B cell (primary cell): ENCODE results near the gene IL6ST. TPM values are rescaled to one million over a fixed set of nuclear protein-coding genes. Genes with fewer than 3 reads are reported as not detected.

Experiments
- ATAC-seq: fragments of 200-7000 bp; cut with Tn5 transposase; one replicate; pipeline ENCODE4 v1.10.0; 2021; ENCODE audit warnings: low read depth, mild to moderate bottlenecking, moderate number of reproducible peaks, moderate library complexity
- CTCF ChIA-PET: fragments of 350-600 bp; sonication (Branson Sonifier 250); formaldehyde crosslinking; loops from one replicate; lab custom pipeline; 2021; ENCODE audit warnings: antibody characterized with exemption, inconsistent platforms; lab: Charles Lee
- POLR2A ChIA-PET: fragments of 350-600 bp; sonication (Branson Sonifier 250); formaldehyde crosslinking; loops from one replicate; lab custom pipeline; 2021; ENCODE audit warnings: antibody characterized with exemption; lab: Charles Lee
- DNase-seq: peaks from one replicate; pipeline ENCODE4 v3.0.0; 2013
- H2AFZ ChIP-seq: 2 replicates; pipeline ENCODE4 v1.6.1; 2012; ENCODE audit warnings: mild to moderate bottlenecking, low read depth, low read length; ENCODE audit not compliant: insufficient read depth, poor library complexity, severe bottlenecking
- H3K27ac ChIP-seq, 2 donors: 1 replicate in 1 of 2; 2 replicates in 1 of 2; pipeline ENCODE4 v1.5.1; 2012 to 2013; ENCODE audit warnings: low read length in 2 of 2, mild to moderate bottlenecking in 2 of 2, moderate library complexity in 1 of 2
- H3K27me3 ChIP-seq, 4 experiments: fragments of 200-600 bp in 1 of 4; sonication (generic) in 1 of 4; replicated peaks in 1 of 4; 1 replicate in 2 of 4; 2 replicates in 2 of 4; pipeline versions ENCODE4 v1.6.1 to v1.7.0; 2013 to 2016; ENCODE audit warnings: low read length in 3 of 4, mild to moderate bottlenecking in 2 of 4, mixed read lengths in 1 of 4, moderate library complexity in 1 of 4; ENCODE audit not compliant: insufficient read depth in 4 of 4, control insufficient read depth in 3 of 4; ENCODE audit errors: control extremely low read depth in 1 of 4
- H3K36me3 ChIP-seq, 2 experiments: replicated peaks in 1 of 2; 1 replicate in 1 of 2; 2 replicates in 1 of 2; pipeline versions ENCODE4 v1.6.1 to v1.7.1; 2013; ENCODE audit warnings: low read length in 1 of 2; ENCODE audit not compliant: insufficient read depth in 2 of 2, control insufficient read depth in 1 of 2; ENCODE audit errors: control extremely low read depth in 1 of 2, extremely low read depth in 1 of 2
- H3K4me1 ChIP-seq, 2 donors: fragments of 200-600 bp in 1 of 2; sonication (generic) in 1 of 2; 1 replicate in 1 of 2; 2 replicates in 1 of 2; pipeline versions ENCODE4 v1.5.1 to v1.6.1; 2013 to 2017; ENCODE audit warnings: low read length in 2 of 2; ENCODE audit not compliant: control insufficient read depth in 2 of 2, insufficient read depth in 2 of 2
- H3K4me2 ChIP-seq: replicated peaks from 2 replicates; pipeline ENCODE3; 2012; ENCODE audit warnings: mild to moderate bottlenecking, low read depth, low read length; ENCODE audit not compliant: poor library complexity, severe bottlenecking
- H3K4me3 ChIP-seq, 5 experiments: fragments of 200-600 bp in 1 of 5; sonication (generic) in 1 of 5; 1 replicate in 3 of 5; 2 replicates in 2 of 5; pipeline versions ENCODE4 v1.5.1 to v1.7.0; 2011 to 2016; ENCODE audit warnings: low read length in 4 of 5, mild to moderate bottlenecking in 4 of 5, low read depth in 2 of 5, control low read depth in 1 of 5, moderate library complexity in 1 of 5; ENCODE audit not compliant: insufficient read depth in 1 of 5; ENCODE audit errors: control extremely low read depth in 1 of 5, extremely low read depth in 1 of 5
- H3K79me2 ChIP-seq: fragments of 200-600 bp; sonication (generic); one replicate; pipeline ENCODE4 v1.6.0; 2016; ENCODE audit warnings: low read length; ENCODE audit not compliant: control insufficient read depth, insufficient read depth
- H3K9ac ChIP-seq: fragments of 200-600 bp; sonication (generic); 2 replicates; pipeline ENCODE4 v1.6.1; 2017; ENCODE audit warnings: mild to moderate bottlenecking, low read length, moderate library complexity
- H3K9me3 ChIP-seq, 3 donors: one replicate each; pipeline versions ENCODE4 v1.6.1 to v1.7.1; 2013; ENCODE audit warnings: low read length in 2 of 3; ENCODE audit not compliant: control insufficient read depth in 2 of 3, insufficient read depth in 1 of 3; ENCODE audit errors: control extremely low read depth in 1 of 3
- H4K20me1 ChIP-seq: 2 replicates; pipeline ENCODE4 v1.6.0; 2012; ENCODE audit warnings: mild to moderate bottlenecking, low read length; ENCODE audit not compliant: insufficient read depth, control insufficient read depth, poor library complexity, severe bottlenecking
- H3K27ac Mint-ChIP-seq: one replicate; pipeline ENCODE4 v1.8.0; 2021; ENCODE audit warnings: mixed read lengths
- H3K27me3 Mint-ChIP-seq: one replicate; pipeline ENCODE4 v1.8.0; 2021; ENCODE audit warnings: mixed read lengths
- H3K4me1 Mint-ChIP-seq: one replicate; pipeline ENCODE4 v1.8.0; 2021; ENCODE audit warnings: mixed read lengths
- H3K4me3 Mint-ChIP-seq: one replicate; pipeline ENCODE4 v1.8.0; 2021; ENCODE audit warnings: mixed read lengths
- H3K9me3 Mint-ChIP-seq: one replicate; pipeline ENCODE4 v1.8.0; 2022; ENCODE audit warnings: mixed read lengths; ENCODE audit not compliant: insufficient read depth
- CTCF ChIP-seq: fragments of 200-600 bp; IDR thresholded peaks from one replicate; pipeline ENCODE4 v1.8.0; 2022; ENCODE audit warnings: antibody characterized with exemption, mild to moderate bottlenecking
- EZH2 ChIP-seq: IDR thresholded peaks from 2 replicates; pipeline ENCODE4 v1.6.1; 2012; ENCODE audit warnings: borderline replicate concordance, low read depth, mild to moderate bottlenecking, moderate library complexity, low read length; ENCODE audit not compliant: insufficient read depth, poor library complexity, severe bottlenecking
- WGBS: methylation state at CpG from one replicate; pipeline ENCODE4 v1.1.5; 2013; ENCODE audit warnings: missing lambda C conversion rate; ENCODE audit not compliant: insufficient coverage; 5-methylcytosine and 5-hydroxymethylcytosine counted together
- intact Hi-C: fragments of 100-400 bp; cut with micrococcal nuclease; formaldehyde crosslinking; loops from one replicate; pipeline ENCODE4 v1.10.0; 2022
- polyA plus RNA-seq: library from polyadenylated mRNA; depleted of rRNA; stranded (reverse); fragments of >200 nt; gene quantifications from 2 replicates; pipeline ENCODE4 v1.2.3, GENCODE V29; 2012
- total RNA-seq, 2 donors: library from RNA; stranded (reverse); fragments of 120-200 nt in 1 of 2; gene quantifications; 1 replicate in 1 of 2; 2 replicates in 1 of 2; pipeline versions ENCODE4 v1.2.3 to v1.2.4, GENCODE V29; 2013 to 2022

Gene IL6ST
- total and polyA plus RNA-seq, 2 donors (not counting 1 experiment from before 2014, with no cell fraction given), result 4.3 to 28.0 TPM

- intact Hi-C loops, result no loop called here
- no peak for DNase-seq
- ChIA-PET CTCF (no interaction called here), POLR2A (no interaction called here)
- Histone ChIP-seq H3K36me3 (no peaks in the 10 kb centered on the region), H4K20me1 (no peaks in the 10 kb centered on the region), H3K4me3 (no peak overlapping the region), H3K4me2 (no peak overlapping the region), H3K27me3 (peaks cover 0 to 5% (median 1%) of the 10 kb centered on the region in 4 experiments), H3K79me2 (no peaks in the 10 kb centered on the region), H3K9me3 (no peaks in the 10 kb centered on the region), H3K4me1 (peaks cover 6 to 9% of the 10 kb centered on the region in 2 donors), H3K9ac (no peak overlapping the region), H3K27ac (no peak overlapping the region), H2AFZ (no peak overlapping the region)
- TF ChIP-seq EZH2, result no peak
- TF ChIP-seq CTCF, result no peak
- Mint-ChIP-seq H3K27ac (no peak overlapping the region), H3K9me3 (no peaks in the 10 kb centered on the region), H3K4me3 (no peak overlapping the region), H3K27me3 (peaks cover 15% of the 10 kb centered on the region), H3K4me1 (peaks cover 6% of the 10 kb centered on the region)
- ATAC-seq, result no peak
- 96% methylated on average over 5 of the region's 12 CpGs for WGBS
Measured at GRCh38 chr5:55927861-55928655, 66.7 kb downstream of the IL6ST start.

DNA sequence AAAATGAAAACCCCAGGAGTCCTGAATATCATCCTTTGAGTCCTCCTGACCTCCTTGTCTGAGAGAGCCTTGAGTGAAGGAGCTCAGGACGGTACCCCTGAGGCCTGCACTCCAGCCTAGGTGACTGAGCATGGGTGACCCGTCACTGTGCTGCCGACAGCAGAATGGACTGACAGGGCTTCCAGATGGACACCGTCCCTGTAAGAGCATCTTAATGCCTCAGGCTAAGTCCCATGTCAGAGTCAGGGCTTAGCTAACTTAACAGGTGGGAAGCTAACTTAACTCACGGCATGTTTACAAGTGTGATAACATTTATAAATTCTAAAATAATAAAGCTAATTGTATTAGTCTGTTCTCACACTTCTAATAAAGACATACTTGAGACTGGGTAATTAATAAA lies 68.3 kb downstream of the IL6ST start:
- H3K4me1 Mint-ChIP-seq, result peaks cover 9% of the 10 kb centered on the region
- ATAC-seq, result no peak
- Histone ChIP-seq H3K27ac (no peak overlapping the region), H4K20me1 (no peaks in the 10 kb centered on the region), H3K4me1 (peaks cover 7 to 10% of the 10 kb centered on the region in 2 donors), H3K79me2 (no peaks in the 10 kb centered on the region), H3K9ac (no peak overlapping the region), H2AFZ (no peak overlapping the region), H3K36me3 (no peaks in the 10 kb centered on the region), H3K4me3 (no peak overlapping the region), H3K4me2 (no peak overlapping the region), H3K9me3 (no peaks in the 10 kb centered on the region), H3K27me3 (peaks cover 0 to 8% (median 1%) of the 10 kb centered on the region in 4 experiments)
- no peak overlapping the region for H3K27ac Mint-ChIP-seq
- intact Hi-C loops, result no loop called here
- no peaks in the 10 kb centered on the region for H3K9me3 Mint-ChIP-seq
- 98% methylated on average over 4 of the region's 5 CpGs for WGBS
- CTCF ChIA-PET, result interaction anchor here (1.3 to 1.4 kb wide), 2 partner anchors 9 to 11 kb away, joined by 4 read pairs; no protein-coding TSS in a partner anchor
- no peak for DNase-seq
- no peak overlapping the region for H3K4me3 Mint-ChIP-seq
- no peak for TF ChIP-seq CTCF
- TF ChIP-seq EZH2, result no peak
- H3K27me3 Mint-ChIP-seq, result peaks cover 15% of the 10 kb centered on the region
- POLR2A ChIA-PET, result no interaction called here
